GM12801 (cell line): ENCODE measurements around the gene ADCK2.

Experiments
- CTCF ChIP-seq: IDR thresholded peaks from one replicate; pipeline ENCODE4 v1.5.1; 2011; ENCODE audit warnings: control low read depth; ENCODE audit not compliant: insufficient read length; ENCODE audit errors: extremely low read depth

The ADCK2 gene

GRCh38 chr7:140679186-140679585 lies 6.4 kb downstream of the ADCK2 start:
- no peak for TF ChIP-seq CTCF

GRCh38 chr7:140680886-140681285 lies 8.1 kb downstream of the ADCK2 start:
- TF ChIP-seq CTCF: no peak

GRCh38 chr7:140681766-140682165 lies 9.0 kb downstream of the ADCK2 start:
- no peak for TF ChIP-seq CTCF

GRCh38 chr7:140683657-140684056 lies 10.9 kb downstream of the ADCK2 start:
- TF ChIP-seq CTCF: no peak

- no peak for TF ChIP-seq CTCF
Observed at GRCh38 chr7:140684066-140684950, 11.6 kb downstream of the ADCK2 start.

- no peak for TF ChIP-seq CTCF
Observed at GRCh38 chr7:140685407-140686087, 12.8 kb downstream of the ADCK2 start.

- TF ChIP-seq CTCF: no peak
Observed at GRCh38 chr7:140686921-140687320, 14.2 kb downstream of the ADCK2 start.
